ENCODE results near the gene ARPC3.
"Not testable (repeated sequence)": the region's sequence is repeated elsewhere in the genome, so short reads cannot be mapped to it uniquely, and the experiment has no call there.

Gene ARPC3

DNA sequence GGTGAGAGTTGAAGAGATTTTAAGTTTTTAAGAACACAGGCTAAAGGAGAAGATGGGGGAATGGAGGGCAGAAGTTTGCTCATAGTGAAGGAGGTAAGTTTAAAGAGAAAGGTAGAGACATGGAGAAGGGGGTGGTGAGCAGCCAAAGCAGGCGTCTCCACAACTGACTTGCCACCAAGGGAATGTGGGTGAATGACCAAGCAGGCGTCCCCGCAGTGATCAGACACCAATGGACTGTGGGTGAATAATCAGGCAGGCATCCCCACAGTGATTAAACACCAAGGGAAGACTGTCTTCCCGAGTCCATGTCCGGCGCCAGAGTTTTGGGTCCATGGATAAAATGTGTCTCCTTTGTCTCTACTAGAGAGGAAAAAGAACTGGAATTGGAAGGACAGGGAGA, 40.1 kb downstream of the ARPC3 start:
- not testable (repeated sequence) for DNase-seq

DNA sequence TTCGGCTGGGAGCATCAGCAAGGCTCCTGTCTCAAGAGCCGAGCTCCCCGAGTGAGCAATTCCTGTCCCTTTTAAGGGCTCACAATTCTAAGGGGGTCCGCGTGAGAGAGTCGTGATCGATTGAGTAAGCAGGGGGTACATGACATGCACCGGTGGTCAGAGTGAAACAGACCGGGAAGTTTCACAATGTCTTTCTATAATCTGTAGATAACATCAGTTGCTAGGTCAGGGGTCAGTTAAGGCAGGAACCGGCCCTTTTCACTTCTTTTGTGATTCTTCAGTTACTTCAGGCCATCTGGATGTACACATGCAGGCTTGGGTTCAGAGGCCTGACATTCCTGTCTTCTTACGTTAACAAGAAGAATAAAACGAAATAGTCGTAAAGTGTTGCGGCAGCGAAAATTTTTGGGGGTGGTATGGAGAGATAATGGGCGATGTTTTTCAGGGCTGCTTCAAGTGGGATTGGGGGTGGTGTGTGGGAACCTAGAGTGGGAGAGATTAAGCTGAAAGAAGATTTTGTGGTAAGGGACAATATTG, 44.9 kb downstream of the ARPC3 start:
- DNase-seq, result not testable (repeated sequence)

- DNase-seq, result peak; percentile 85
Observed at GRCh38 chr12:110403976-110404682, 46.0 kb downstream of the ARPC3 start.

DNA sequence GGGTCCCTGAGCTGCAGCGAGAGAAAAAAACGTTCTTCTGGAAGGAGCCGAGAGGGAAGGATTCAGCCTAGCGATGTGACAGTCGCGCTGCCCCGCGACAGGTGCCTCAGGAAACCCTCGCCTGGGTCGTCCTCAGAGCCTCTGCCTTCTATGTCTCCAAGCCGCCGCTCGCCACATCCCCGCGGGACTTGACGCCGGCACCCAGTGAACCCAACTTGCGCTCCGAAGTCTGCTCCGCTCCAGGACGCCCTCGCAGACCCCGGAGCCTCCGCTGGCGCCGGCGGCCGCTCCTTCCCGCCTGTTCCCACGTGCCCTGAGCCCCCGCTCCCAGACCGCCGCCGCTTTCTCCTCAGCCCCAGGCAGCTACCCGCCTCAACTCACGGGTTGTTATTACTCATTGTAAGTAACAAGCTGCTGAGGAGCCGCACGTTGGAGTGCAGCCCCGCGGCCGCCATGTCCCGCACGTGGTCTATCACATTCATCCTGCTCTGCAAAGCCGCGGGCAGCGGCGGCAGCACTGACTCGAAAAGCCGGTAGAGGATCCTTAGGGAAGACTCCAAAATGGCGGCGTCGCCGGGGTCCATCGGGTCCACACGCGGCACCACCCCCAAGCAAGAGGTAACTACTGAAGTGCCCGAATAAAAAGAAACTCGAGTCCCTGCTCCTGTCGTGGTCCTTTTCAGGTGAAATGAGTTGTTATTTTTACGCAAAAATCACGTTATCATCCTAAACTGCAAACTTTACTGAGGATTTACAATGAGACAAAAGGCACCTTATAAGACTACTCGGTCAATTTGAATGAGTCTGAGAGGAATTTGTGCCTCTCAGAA, 46.8 kb downstream of the ARPC3 start, which contains the start of gene ANAPC7:
Gene ANAPC7 (minus strand): TSS at position 563 of the 830 bp plus-strand sequence. CDS start 81 bp downstream, at position 482.
- DNase-seq, result peak; percentile 91

Data from CD4-positive, alpha-beta T cell treated with Interleukin-10 for 1 hour (primary cell).